T-cell (primary cell): ENCODE data around the gene MINDY1. TPM values are rescaled to one million over a fixed set of nuclear protein-coding genes. Genes with fewer than 3 reads are reported as not detected.

Source experiments
- ATAC-seq, 4 experiments: fragments of 200-7000 bp in 3 of 4; fragments of 150-1000 bp in 1 of 4; cut with Tn5 transposase; replicated peaks in 1 of 4; 1 replicate in 3 of 4; 2 replicates in 1 of 4; pipeline ENCODE4 v1.10.0; 2021; ENCODE audit warnings: moderate library complexity in 3 of 4, mild to moderate bottlenecking in 2 of 4, moderate number of reproducible peaks in 1 of 4
- CTCF ChIA-PET, 2 donors: fragments of 300-600 bp; sonication (Branson Sonifier 250); formaldehyde crosslinking; loops; one replicate each; lab custom pipeline; 2022; ENCODE audit warnings: antibody characterized with exemption in 2 of 2; lab: Charles Lee
- POLR2A ChIA-PET, 2 donors: fragments of 300-600 bp; sonication (Branson Sonifier 250); formaldehyde crosslinking; loops; one replicate each; lab custom pipeline; 2022; ENCODE audit warnings: antibody characterized with exemption in 2 of 2; lab: Charles Lee
- DNase-seq, 35 experiments: peaks; one replicate each; pipeline versions ENCODE4 v3.0.0 to v3.0.0-alpha.2; 2013 to 2023
- H3K27ac ChIP-seq: one replicate; pipeline ENCODE4 v1.5.1; 2013; ENCODE audit warnings: low read length
- H3K27me3 ChIP-seq, 2 experiments: replicated peaks in 1 of 2; 1 replicate in 1 of 2; 2 replicates in 1 of 2; pipeline versions ENCODE4 v1.6.1 to v1.7.0; 2013; ENCODE audit warnings: low read length in 1 of 2, mixed read lengths in 1 of 2; ENCODE audit not compliant: control insufficient read depth in 2 of 2, insufficient read depth in 2 of 2; ENCODE audit errors: extremely low read depth in 1 of 2
- H3K36me3 ChIP-seq, 2 donors: 1 replicate in 1 of 2; 2 replicates in 1 of 2; pipeline versions ENCODE4 v1.6.1 to v1.7.0; 2013; ENCODE audit warnings: low read length in 1 of 2; ENCODE audit not compliant: control insufficient read depth in 2 of 2, insufficient read depth in 1 of 2; ENCODE audit errors: extremely low read depth in 1 of 2
- H3K4me1 ChIP-seq, 2 experiments: 1 replicate in 1 of 2; 2 replicates in 1 of 2; pipeline versions ENCODE4 v1.6.1 to v1.7.0; 2013; ENCODE audit warnings: low read length in 2 of 2, mixed read lengths in 1 of 2; ENCODE audit not compliant: insufficient read depth in 2 of 2, control insufficient read depth in 1 of 2; ENCODE audit errors: extremely low read depth in 1 of 2
- H3K4me3 ChIP-seq, 2 donors: 1 replicate in 1 of 2; 2 replicates in 1 of 2; pipeline versions ENCODE4 v1.5.1 to v1.7.0; 2013; ENCODE audit warnings: mild to moderate bottlenecking in 2 of 2, low read length in 1 of 2, moderate library complexity in 1 of 2; ENCODE audit not compliant: control insufficient read depth in 1 of 2; ENCODE audit errors: extremely low read depth in 1 of 2
- H3K9me3 ChIP-seq: 2 replicates; pipeline ENCODE4 v1.7.0; 2013
- H3K27ac Mint-ChIP-seq, 2 donors: one replicate each; pipeline ENCODE4 v1.8.0; 2020 to 2021; ENCODE audit warnings: mild to moderate bottlenecking in 2 of 2, mixed read lengths in 2 of 2
- H3K27me3 Mint-ChIP-seq, 2 donors: one replicate each; pipeline ENCODE4 v1.8.0; 2021 to 2022; ENCODE audit warnings: mixed read lengths in 2 of 2
- H3K36me3 Mint-ChIP-seq: one replicate; pipeline ENCODE4 v1.8.0; 2021; ENCODE audit warnings: mixed read lengths
- H3K4me1 Mint-ChIP-seq, 3 donors: one replicate each; pipeline ENCODE4 v1.8.0; 2020 to 2022; ENCODE audit warnings: mixed read lengths in 3 of 3, mild to moderate bottlenecking in 1 of 3
- H3K4me3 Mint-ChIP-seq, 3 donors: one replicate each; pipeline ENCODE4 v1.8.0; 2020 to 2022; ENCODE audit warnings: mild to moderate bottlenecking in 3 of 3, mixed read lengths in 3 of 3, moderate library complexity in 3 of 3
- H3K9me3 Mint-ChIP-seq, 3 donors: one replicate each; pipeline ENCODE4 v1.8.0; 2020 to 2022; ENCODE audit warnings: mixed read lengths in 3 of 3
- WGBS: methylation state at CpG from one replicate; pipeline ENCODE4 v1.1.5; 2013; ENCODE audit warnings: missing lambda C conversion rate; ENCODE audit not compliant: insufficient coverage; 5-methylcytosine and 5-hydroxymethylcytosine counted together
- total RNA-seq, 35 experiments: library from RNA in 6 of 35; stranded (reverse) in 6 of 35; fragments of 120-200 nt in 1 of 35; gene quantifications; one replicate each; pipeline versions ENCODE4 v1.2.1 to v1.2.4 and lab custom pipeline; 2013 to 2026

MINDY1 gene
- total RNA-seq, 5 donors from 2014 or later (not counting 1 experiment from before 2014, with no cell fraction given) = 15.3 to 26.8 (median 19.0) TPM

- no peaks in the 10 kb centered on the region for H3K9me3 Mint-ChIP-seq
- no peaks in the 10 kb centered on the region for H3K9me3 ChIP-seq
- ATAC-seq (no peak), DNase-seq (no peak)
- no peaks in the 10 kb centered on the region for H3K27me3 ChIP-seq
- no peak overlapping the region for H3K4me3 ChIP-seq
- POLR2A ChIA-PET = interaction anchor here in 1 of 2 donors (0.6 kb wide), 1 partner anchor 286 kb away, joined by 4 read pairs; no protein-coding TSS in a partner anchor
- no peaks in the 10 kb centered on the region for H3K27me3 Mint-ChIP-seq
- WGBS = no CpG with 5 or more reads among the region's 5 CpGs
- H3K27ac ChIP-seq = no peak overlapping the region
- H3K36me3 Mint-ChIP-seq = peaks cover 61% of the 10 kb centered on the region
- H3K4me3 Mint-ChIP-seq = no peak overlapping the region
- peak overlapping the region in 1 of 2 donors; percentile 4 for H3K27ac Mint-ChIP-seq
- peaks cover 34 to 87% of the 10 kb centered on the region in 2 donors for H3K36me3 ChIP-seq
- CTCF ChIA-PET = no interaction called here
- H3K4me1 Mint-ChIP-seq = peaks cover 0 to 6% (median 2%) of the 10 kb centered on the region in 3 donors
- H3K4me1 ChIP-seq = no peaks in the 10 kb centered on the region
Observed at GRCh38 chr1:150964164-150964489, 42.6 kb downstream of the MINDY1 start.

GRCh38 chr1:150963321-150964163 lies 43.2 kb downstream of the MINDY1 start:
- H3K27me3 ChIP-seq = no peaks in the 10 kb centered on the region
- Mint-ChIP-seq H3K27me3 (no peaks in the 10 kb centered on the region), H3K9me3 (no peaks in the 10 kb centered on the region), H3K36me3 (peaks cover 57% of the 10 kb centered on the region), H3K4me3 (no peak overlapping the region), H3K4me1 (peaks cover 0 to 6% (median 0%) of the 10 kb centered on the region in 3 donors), H3K27ac (no peak overlapping the region)
- DNase-seq (no peak), ATAC-seq (no peak)
- ChIA-PET CTCF (interaction anchor here in 1 of 2 donors (0.8 kb wide), 1 partner anchor 136 kb away, joined by 3 read pairs; no protein-coding TSS in a partner anchor), POLR2A (interaction anchor here in 1 of 2 donors (0.6 kb wide), 3 partner anchors 10 to 286 kb away, joined by 3 to 10 read pairs (median 4); no protein-coding TSS in a partner anchor)
- no peak overlapping the region for H3K4me3 ChIP-seq
- no CpG with 5 or more reads among the region's 10 CpGs for WGBS
- H3K36me3 ChIP-seq = peaks cover 35 to 83% of the 10 kb centered on the region in 2 donors
- H3K9me3 ChIP-seq = no peaks in the 10 kb centered on the region
- H3K27ac ChIP-seq = no peak overlapping the region
- H3K4me1 ChIP-seq = no peaks in the 10 kb centered on the region

- Mint-ChIP-seq H3K27me3 (no peaks in the 10 kb centered on the region), H3K36me3 (peaks cover 49% of the 10 kb centered on the region), H3K4me1 (peaks cover 0 to 6% (median 0%) of the 10 kb centered on the region in 3 donors), H3K9me3 (no peaks in the 10 kb centered on the region), H3K4me3 (no peak overlapping the region), H3K27ac (no peak overlapping the region)
- WGBS = 80% methylated on average over 1 of the region's 4 CpGs
- H3K4me1 ChIP-seq = no peaks in the 10 kb centered on the region
- ChIA-PET POLR2A (no interaction called here), CTCF (no interaction called here)
- H3K4me3 ChIP-seq = no peak overlapping the region
- DNase-seq (no peak), ATAC-seq (no peak)
- H3K9me3 ChIP-seq = no peaks in the 10 kb centered on the region
- H3K27me3 ChIP-seq = no peaks in the 10 kb centered on the region
- no peak overlapping the region for H3K27ac ChIP-seq
- H3K36me3 ChIP-seq = peaks cover 31 to 77% of the 10 kb centered on the region in 2 donors
Observed at GRCh38 chr1:150961756-150962155, 44.9 kb downstream of the MINDY1 start.

GRCh38 chr1:150960646-150961045 lies 46.1 kb downstream of the MINDY1 start:
- ChIA-PET POLR2A (interaction anchor here in 1 of 2 donors (0.6 kb wide), 1 partner anchor 475 kb away, joined by 4 read pairs; no protein-coding TSS in a partner anchor), CTCF (no interaction called here)
- H3K27me3 ChIP-seq = no peaks in the 10 kb centered on the region
- peaks cover 0 to 6% (median 0%) of the 10 kb centered on the region in 3 donors for H3K4me1 Mint-ChIP-seq
- H3K27ac ChIP-seq = no peak overlapping the region
- no peaks in the 10 kb centered on the region for H3K4me1 ChIP-seq
- H3K27me3 Mint-ChIP-seq = no peaks in the 10 kb centered on the region
- peaks cover 43% of the 10 kb centered on the region for H3K36me3 Mint-ChIP-seq
- H3K27ac Mint-ChIP-seq = no peak overlapping the region
- H3K4me3 Mint-ChIP-seq = no peak overlapping the region
- DNase-seq (no peak), ATAC-seq (no peak)
- WGBS = 100% methylated on average over 1 of the region's 7 CpGs
- no peak overlapping the region for H3K4me3 ChIP-seq
- H3K36me3 ChIP-seq = peaks cover 29 to 68% of the 10 kb centered on the region in 2 donors
- no peaks in the 10 kb centered on the region for H3K9me3 Mint-ChIP-seq
- no peaks in the 10 kb centered on the region for H3K9me3 ChIP-seq

GRCh38 chr1:150957666-150958065 lies 49.0 kb downstream of the MINDY1 start:
- Histone ChIP-seq H3K4me3 (no peak overlapping the region), H3K9me3 (no peaks in the 10 kb centered on the region), H3K36me3 (peaks cover 17 to 62% of the 10 kb centered on the region in 2 donors), H3K27me3 (no peaks in the 10 kb centered on the region), H3K27ac (no peak overlapping the region), H3K4me1 (no peaks in the 10 kb centered on the region)
- no peaks in the 10 kb centered on the region for H3K9me3 Mint-ChIP-seq
- H3K27me3 Mint-ChIP-seq = no peaks in the 10 kb centered on the region
- DNase-seq (no peak), ATAC-seq (no peak)
- H3K36me3 Mint-ChIP-seq = peaks cover 43% of the 10 kb centered on the region
- H3K27ac Mint-ChIP-seq = no peak overlapping the region
- WGBS = 100% methylated on average over 4 of the region's 11 CpGs
- POLR2A ChIA-PET = interaction anchor here (0.6 to 0.7 kb wide), 3 partner anchors 11 to 184 kb away, joined by 3 to 12 read pairs (median 4); no protein-coding TSS in a partner anchor
- H3K4me3 Mint-ChIP-seq = no peak overlapping the region
- peaks cover 0 to 4% (median 0%) of the 10 kb centered on the region in 3 donors for H3K4me1 Mint-ChIP-seq
- CTCF ChIA-PET = interaction anchor here in 1 of 2 donors (0.6 to 1.0 kb wide), 5 partner anchors 25 to 892 kb away, joined by 3 to 8 read pairs (median 4); partner anchors contain the start of gene ANXA9

GRCh38 chr1:150955280-150955679 lies 51.4 kb downstream of the MINDY1 start:
- H3K4me3 Mint-ChIP-seq = no peak overlapping the region
- Histone ChIP-seq H3K9me3 (no peaks in the 10 kb centered on the region), H3K4me3 (no peak overlapping the region), H3K4me1 (no peaks in the 10 kb centered on the region), H3K36me3 (peaks cover 23 to 64% of the 10 kb centered on the region in 2 donors), H3K27me3 (no peaks in the 10 kb centered on the region), H3K27ac (no peak overlapping the region)
- ATAC-seq (no peak), DNase-seq (no peak)
- H3K27ac Mint-ChIP-seq = peak overlapping the region; percentile 8 to 19
- no peaks in the 10 kb centered on the region for H3K4me1 Mint-ChIP-seq
- H3K9me3 Mint-ChIP-seq = no peaks in the 10 kb centered on the region
- H3K27me3 Mint-ChIP-seq = no peaks in the 10 kb centered on the region
- H3K36me3 Mint-ChIP-seq = peaks cover 50% of the 10 kb centered on the region
- ChIA-PET CTCF (no interaction called here), POLR2A (interaction anchor here (0.5 to 0.6 kb wide), 3 partner anchors 15 to 648 kb away, joined by 4 to 7 read pairs (median 6); no protein-coding TSS in a partner anchor)
